WERI-Rb-1 (cell line): ENCODE results near the gene CBX1.
A peak's percentile ranks its signal among the peaks of the same experiment; 100 is the strongest.

ENCODE experiments used
- DNase-seq: peaks from one replicate; pipeline ENCODE4 v3.0.0-alpha.2; 2020
- H3K27ac ChIP-seq: fragments of 250-450 bp; sonication (Bioruptor Pico); 2 replicates; pipeline ENCODE4 v1.5.1; 2020; ENCODE audit warnings: mild to moderate bottlenecking, moderate library complexity
- H3K27me3 ChIP-seq: fragments of 250-450 bp; sonication (Bioruptor Pico); 2 replicates; pipeline ENCODE4 v1.5.1; 2021; ENCODE audit warnings: mild to moderate bottlenecking, low read depth, moderate library complexity; ENCODE audit not compliant: insufficient read depth, severe bottlenecking
- H3K36me3 ChIP-seq: fragments of 250-450 bp; sonication (Bioruptor Pico); 2 replicates; pipeline ENCODE4 v1.5.1; 2020; ENCODE audit warnings: mild to moderate bottlenecking, moderate library complexity
- H3K4me3 ChIP-seq: 2 replicates; pipeline ENCODE4 v1.5.1; 2011; ENCODE audit warnings: low read depth, mild to moderate bottlenecking, control low read depth, low read length
- H3K9me3 ChIP-seq: fragments of 250-450 bp; sonication (Bioruptor Pico); 2 replicates; pipeline ENCODE4 v1.5.1; 2021; ENCODE audit warnings: mild to moderate bottlenecking, moderate library complexity; ENCODE audit not compliant: severe bottlenecking
- CTCF ChIP-seq: IDR thresholded peaks from 2 replicates; pipeline ENCODE4 v1.5.1; 2011; ENCODE audit warnings: low read depth, mild to moderate bottlenecking, control low read depth, inconsistent platforms, low read length

CBX1 gene

GRCh38 chr17:48045316-48046001 is 55.8 kb downstream of the CBX1 start:
- no peak overlapping the region for H3K4me3 ChIP-seq
- no peaks in the 10 kb centered on the region for H3K9me3 ChIP-seq
- no peak for TF ChIP-seq CTCF
- H3K27me3 ChIP-seq = no peaks in the 10 kb centered on the region
- H3K36me3 ChIP-seq = peaks cover 9% of the 10 kb centered on the region
- H3K27ac ChIP-seq = peak overlapping the region; percentile 62
- peak; percentile 75 for DNase-seq

GRCh38 chr17:48044851-48045250 is 56.4 kb downstream of the CBX1 start:
- Histone ChIP-seq H3K36me3 (peaks cover 3% of the 10 kb centered on the region; the same call in 1 of the 2 replicates), H3K27ac (peak overlapping the region; percentile 62; the same call in 1 of the 2 replicates), H3K27me3 (no peaks in the 10 kb centered on the region), H3K9me3 (no peaks in the 10 kb centered on the region), H3K4me3 (no peak overlapping the region)
- no peak for TF ChIP-seq CTCF
- DNase-seq = no peak

GRCh38 chr17:48043176-48043575 is 58.1 kb downstream of the CBX1 start:
- Histone ChIP-seq H3K4me3 (no peak overlapping the region), H3K9me3 (no peaks in the 10 kb centered on the region), H3K27me3 (no peaks in the 10 kb centered on the region), H3K36me3 (no peaks in the 10 kb centered on the region; the same call in 1 of the 2 replicates), H3K27ac (no peak overlapping the region)
- TF ChIP-seq CTCF = no peak
- no peak for DNase-seq

- no peak for DNase-seq
- Histone ChIP-seq H3K4me3 (no peak overlapping the region), H3K36me3 (no peaks in the 10 kb centered on the region), H3K27ac (no peak overlapping the region), H3K9me3 (peaks cover 2% of the 10 kb centered on the region), H3K27me3 (no peaks in the 10 kb centered on the region)
- TF ChIP-seq CTCF = no peak
These were observed 62.6 kb downstream of the CBX1 start for GRCh38 chr17:48038687-48039086.

GRCh38 chr17:48037838-48038323 is 63.4 kb downstream of the CBX1 start:
- no peaks in the 10 kb centered on the region for H3K27me3 ChIP-seq
- H3K27ac ChIP-seq = no peak overlapping the region
- no peak for DNase-seq
- H3K9me3 ChIP-seq = peaks cover 2% of the 10 kb centered on the region
- TF ChIP-seq CTCF = no peak
- H3K36me3 ChIP-seq = no peaks in the 10 kb centered on the region
- no peak overlapping the region for H3K4me3 ChIP-seq
